Kidney (tissue), 14 donors: Measurements from ENCODE around the gene NKAIN1. TPM values are rescaled to one million over a fixed set of nuclear protein-coding genes. Genes with fewer than 3 reads are reported as not detected.

Source experiments
- DNase-seq, 5 donors: peaks; one replicate each; pipeline ENCODE4 v3.0.0-alpha.2; 2013 to 2020
- FAIRE-seq: peaks from 2 replicates; lab custom pipeline; 2012; peaks lifted over from hg19 to GRCh38; lab: Jason Lieb, UNC
- H3K27ac ChIP-seq, 2 donors: one replicate each; pipeline ENCODE4 v1.7.0; 2013; ENCODE audit warnings: low read depth in 2 of 2, low read length in 2 of 2, inconsistent platforms in 1 of 2
- H3K27me3 ChIP-seq: one replicate; pipeline ENCODE4 v1.7.1; 2013; ENCODE audit warnings: low read length, inconsistent platforms; ENCODE audit not compliant: control insufficient read depth, insufficient read depth
- H3K36me3 ChIP-seq, 3 donors: one replicate each; pipeline versions ENCODE4 v1.7.0 to v1.7.1; 2013; ENCODE audit warnings: low read length in 3 of 3, control low read depth in 1 of 3, inconsistent platforms in 1 of 3; ENCODE audit not compliant: insufficient read depth in 3 of 3, control insufficient read depth in 2 of 3
- H3K4me1 ChIP-seq, 3 donors: one replicate each; pipeline versions ENCODE4 v1.7.0 to v1.7.1; 2013; ENCODE audit warnings: low read length in 3 of 3, inconsistent platforms in 1 of 3, low read depth in 1 of 3; ENCODE audit not compliant: control insufficient read depth in 2 of 3, insufficient read depth in 2 of 3
- H3K4me3 ChIP-seq, 3 donors: one replicate each; pipeline versions ENCODE4 v1.7.0 to v1.8.1; 2013; ENCODE audit warnings: low read length in 3 of 3, control low read depth in 1 of 3, inconsistent platforms in 1 of 3
- H3K9ac ChIP-seq, 3 donors: one replicate each; pipeline versions ENCODE4 v1.7.0 to v1.7.1; 2013; ENCODE audit warnings: low read length in 3 of 3, control low read depth in 1 of 3, inconsistent platforms in 1 of 3
- H3K9me3 ChIP-seq, 3 donors: one replicate each; pipeline versions ENCODE4 v1.7.0 to v1.7.1; 2013; ENCODE audit warnings: low read length in 3 of 3, control low read depth in 1 of 3, inconsistent platforms in 1 of 3; ENCODE audit not compliant: control insufficient read depth in 2 of 3, insufficient read depth in 1 of 3
- intact Hi-C: fragments of 100-400 bp; cut with DNase I; formaldehyde crosslinking; loops from one replicate; pipeline ENCODE4 v1.11.1; 2022
- polyA plus RNA-seq: library from polyadenylated mRNA; stranded (reverse); fragments of 350-450 nt; fragmentation: Illumina TruSeq; extraction: RNeasy Lipid Tissue Mini Kit (QIAGEN cat#74804); gene quantifications from one replicate; pipeline ENCODE4 v1.2.3, GENCODE V29; 2014; ENCODE audit warnings: low read depth, low replicate concordance; ENCODE audit not compliant: insufficient read depth
- total RNA-seq: library from RNA; stranded (reverse); fragmentation: NEBNext Ultra II Directional; extraction: Animal tissue kit (Norgen Biotek cat#: 25700); gene quantifications from one replicate; pipeline ENCODE4 v1.2.1, GENCODE V29; 2021
- TF ChIP-seq, protein P1 (sequence below): IDR thresholded peaks from 3 replicates; pipeline ENCODE4 v1.5.1; 2012; ENCODE audit warnings: mild to moderate bottlenecking, moderate library complexity, borderline replicate concordance; ENCODE audit not compliant: insufficient read depth; ENCODE audit errors: extremely low read depth
- donor health status: control.
- donor health status: control.
- donor health status: control.
- donor health status: control.
- donor health status: control.
- donor health status: DM: yes; HTN: yes; CAD: no.
- donor health status: Normal renal cell carcinoma (clear cell type).

The NKAIN1 gene
- total and polyA plus RNA-seq, 2 donors from 2014 or later, result 0.19 to 0.34 TPM

DNA sequence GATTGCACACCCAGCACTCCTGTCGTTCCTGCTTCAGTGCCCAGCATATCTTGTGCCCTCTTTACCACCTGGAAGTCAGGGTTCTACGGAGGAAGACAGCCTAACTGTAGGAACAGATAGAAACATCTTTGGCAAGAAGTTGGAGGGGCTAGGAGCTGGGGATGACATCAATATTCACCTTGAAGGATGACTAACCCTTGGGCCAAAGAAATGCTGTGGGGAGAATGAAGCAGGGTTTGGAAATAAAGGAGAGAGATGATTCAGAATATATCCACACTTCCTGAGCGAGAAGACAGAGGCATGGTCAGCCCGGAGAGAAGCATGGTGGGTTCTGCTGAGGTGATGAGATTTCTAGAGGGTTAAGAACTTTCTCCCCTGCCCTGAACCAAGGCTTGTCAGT is 4.6 kb upstream of the NKAIN1 start:
- FAIRE-seq, result no peak
- Histone ChIP-seq H3K9me3 (no peaks in the 10 kb centered on the region), H3K4me1 (no peaks in the 10 kb centered on the region), H3K36me3 (no peaks in the 10 kb centered on the region), H3K4me3 (no peak overlapping the region), H3K27me3 (peaks cover 8% of the 10 kb centered on the region), H3K9ac (no peak overlapping the region), H3K27ac (no peak overlapping the region)
- TF ChIP-seq, protein P1, sequence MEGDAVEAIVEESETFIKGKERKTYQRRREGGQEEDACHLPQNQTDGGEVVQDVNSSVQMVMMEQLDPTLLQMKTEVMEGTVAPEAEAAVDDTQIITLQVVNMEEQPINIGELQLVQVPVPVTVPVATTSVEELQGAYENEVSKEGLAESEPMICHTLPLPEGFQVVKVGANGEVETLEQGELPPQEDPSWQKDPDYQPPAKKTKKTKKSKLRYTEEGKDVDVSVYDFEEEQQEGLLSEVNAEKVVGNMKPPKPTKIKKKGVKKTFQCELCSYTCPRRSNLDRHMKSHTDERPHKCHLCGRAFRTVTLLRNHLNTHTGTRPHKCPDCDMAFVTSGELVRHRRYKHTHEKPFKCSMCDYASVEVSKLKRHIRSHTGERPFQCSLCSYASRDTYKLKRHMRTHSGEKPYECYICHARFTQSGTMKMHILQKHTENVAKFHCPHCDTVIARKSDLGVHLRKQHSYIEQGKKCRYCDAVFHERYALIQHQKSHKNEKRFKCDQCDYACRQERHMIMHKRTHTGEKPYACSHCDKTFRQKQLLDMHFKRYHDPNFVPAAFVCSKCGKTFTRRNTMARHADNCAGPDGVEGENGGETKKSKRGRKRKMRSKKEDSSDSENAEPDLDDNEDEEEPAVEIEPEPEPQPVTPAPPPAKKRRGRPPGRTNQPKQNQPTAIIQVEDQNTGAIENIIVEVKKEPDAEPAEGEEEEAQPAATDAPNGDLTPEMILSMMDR, result no peak
- intact Hi-C loops, result no loop called here
- DNase-seq, result no peak

GRCh38 chr1:31243501-31244286 is 4.0 kb upstream of the NKAIN1 start:
- Histone ChIP-seq H3K36me3 (no peaks in the 10 kb centered on the region), H3K4me1 (peaks cover 0 to 3% (median 0%) of the 10 kb centered on the region in 3 donors), H3K4me3 (no peak overlapping the region), H3K9ac (no peak overlapping the region), H3K27ac (no peak overlapping the region), H3K27me3 (peaks cover 8% of the 10 kb centered on the region), H3K9me3 (no peaks in the 10 kb centered on the region)
- TF ChIP-seq, protein P1, result no peak
- FAIRE-seq (no peak), DNase-seq (no peak)
- intact Hi-C loops, result no loop called here

GRCh38 chr1:31241321-31241720 is 1.6 kb upstream of the NKAIN1 start:
- intact Hi-C loops, result no loop called here
- TF ChIP-seq, protein P1, result no peak
- no peak for DNase-seq
- no peaks in the 10 kb centered on the region for H3K9me3 ChIP-seq
- peaks cover 0 to 3% (median 0%) of the 10 kb centered on the region in 3 donors for H3K4me1 ChIP-seq
- no peak overlapping the region for H3K27ac ChIP-seq
- no peak overlapping the region for H3K4me3 ChIP-seq
- peaks cover 8% of the 10 kb centered on the region for H3K27me3 ChIP-seq
- no peak overlapping the region for H3K9ac ChIP-seq
- no peak for FAIRE-seq
- H3K36me3 ChIP-seq, result no peaks in the 10 kb centered on the region
